Measurements from ENCODE around the gene CRTAC1. TPM values are rescaled to one million over a fixed set of nuclear protein-coding genes. Genes with fewer than 3 reads are reported as not detected.

Gene CRTAC1
- polyA plus RNA-seq, 2 of the 4 experiments (the other 2 are of a cell fraction), result 0.32 to 0.39 TPM

GRCh38 chr10:97921581-97922021 is 108.8 kb downstream of the CRTAC1 start:
- POLR2A ChIA-PET, result no interaction called here
- CTCF ChIA-PET, result interaction anchor here (0.6 to 24.4 kb wide), 3 partner anchors 10 to 117 kb away, joined by 3 to 660 read pairs (median 14); partner anchors contain the start of gene CRTAC1
- Histone ChIP-seq H3K4me1 (no peaks in the 10 kb centered on the region), H3K27ac (no peak overlapping the region), H3K9me3 (no peaks in the 10 kb centered on the region), H3K4me3 (no peak overlapping the region), H3K4me2 (no peak overlapping the region)
- DNase-seq (ENCODE audit: low read depth in 1 of 2, low spot score in 1 of 2), result no peak
- FAIRE-seq, result no peak
- WGBS (ENCODE audit: missing lambda C conversion rate), result 14% methylated on average over 4 of the region's 4 CpGs
- TF ChIP-seq CTCF (IDR thresholded peaks at IDR 0.05) (no peak), MAX (IDR thresholded peaks at IDR 0.05) (no peak), ATOH8 (CRISPR knock-in tag; IDR thresholded peaks at IDR 0.05; ENCODE audit: low read depth) (no peak), CBX8 (IDR thresholded peaks at IDR 0.05) (no peak), FOSB (CRISPR knock-in tag; IDR thresholded peaks at IDR 0.05) (no peak), E2F6 (IDR thresholded peaks at IDR 0.05; ENCODE audit: borderline replicate concordance, low read depth) (no peak), RNF2 (IDR thresholded peaks at IDR 0.05; ENCODE audit: borderline replicate concordance, low read depth) (no peak), BCL3 (IDR thresholded peaks at IDR 0.05) (no peak), FOSL2 (IDR thresholded peaks at IDR 0.05) (no peak), FOSL2 (CRISPR knock-in tag; IDR thresholded peaks at IDR 0.05) (no peak), HOXB13 (CRISPR knock-in tag; IDR thresholded peaks at IDR 0.05; ENCODE audit: low read depth) (no peak), NR3C1 (IDR thresholded peaks at IDR 0.05) (no peak), REST (IDR thresholded peaks at IDR 0.05) (no peak), HOXB5 (CRISPR knock-in tag; IDR thresholded peaks at IDR 0.05) (no peak), EP300 (IDR thresholded peaks at IDR 0.05) (no peak), HOXA7 (CRISPR knock-in tag; IDR thresholded peaks at IDR 0.05) (no peak), RAD21 (conservative IDR thresholded peaks at IDR 0.05 in 1 of 2, IDR thresholded peaks at IDR 0.05 in 1 of 2) (no peak), POLR2A (IDR thresholded peaks at IDR 0.05; ENCODE audit: low read length) (no peak)
- ATAC-seq, result peak in 1 of 2 experiments; percentile 32; a peak in 3 of 6 replicates

- no peak for FAIRE-seq
- 27% methylated on average over 3 of the region's 4 CpGs for WGBS (ENCODE audit: missing lambda C conversion rate)
- no peak for TF ChIP-seq POLR2AphosphoS2 (conservative IDR thresholded peaks at IDR 0.05; ENCODE audit: low read length)
- no peak for TF ChIP-seq JUN (IDR thresholded peaks at IDR 0.05)
- TF ChIP-seq PHF8 (IDR thresholded peaks at IDR 0.05; ENCODE audit: borderline replicate concordance, low read depth), result no peak
- no peak for TF ChIP-seq RAD21 (conservative IDR thresholded peaks at IDR 0.05 in 1 of 2, IDR thresholded peaks at IDR 0.05 in 1 of 2)
- TF ChIP-seq BHLHE40 (IDR thresholded peaks at IDR 0.05; ENCODE audit: low read depth, low read length), result no peak
- no peak for TF ChIP-seq FOXS1 (CRISPR knock-in tag; IDR thresholded peaks at IDR 0.05)
- no peak for TF ChIP-seq FOSL2 (IDR thresholded peaks at IDR 0.05)
- no peak for TF ChIP-seq FOSL2 (CRISPR knock-in tag; IDR thresholded peaks at IDR 0.05)
- TF ChIP-seq ZFP36 (IDR thresholded peaks at IDR 0.05; ENCODE audit: borderline replicate concordance, partially characterized antibody), result no peak
- no peak for TF ChIP-seq EHMT2 (IDR thresholded peaks at IDR 0.05; ENCODE audit: low read depth)
- TF ChIP-seq EP300 (IDR thresholded peaks at IDR 0.05), result no peak
- TF ChIP-seq HDAC2 (IDR thresholded peaks at IDR 0.05), result no peak
- no peak for TF ChIP-seq RFX5 (IDR thresholded peaks at IDR 0.05)
- TF ChIP-seq RNF2 (IDR thresholded peaks at IDR 0.05; ENCODE audit: borderline replicate concordance, low read depth), result no peak
- TF ChIP-seq USF2 (IDR thresholded peaks at IDR 0.05), result no peak
- TF ChIP-seq ESRRA (IDR thresholded peaks at IDR 0.05; ENCODE audit: borderline replicate concordance, low read length), result no peak
- POLR2A ChIA-PET, result no interaction called here
- DNase-seq (ENCODE audit: low read depth in 1 of 2, low spot score in 1 of 2), result no peak
- ATAC-seq, result no peak
- Histone ChIP-seq H3K4me1 (no peaks in the 10 kb centered on the region), H3K4me2 (no peak overlapping the region), H3K27ac (no peak overlapping the region), H3K4me3 (no peak overlapping the region), H3K9me3 (no peaks in the 10 kb centered on the region)
- CTCF ChIA-PET, result interaction anchor here (24.4 kb wide), 1 partner anchor 118 kb away, joined by 660 read pairs; the partner anchor contains the start of gene CRTAC1
These were observed 109.6 kb downstream of the CRTAC1 start for GRCh38 chr10:97920865-97921264.

All from A549 (cell line).